Neuronal stem cell (in vitro differentiated cells): ENCODE data around the gene ATAD1.

Source experiments
- DNase-seq: peaks from one replicate; pipeline ENCODE4 v3.0.0-alpha.2; 2013; ENCODE audit warnings: low spot score
- H2AFZ ChIP-seq: one replicate; pipeline ENCODE4 v1.6.1; 2013; ENCODE audit warnings: mild to moderate bottlenecking, low read length, inconsistent platforms
- H2AK5ac ChIP-seq: 2 replicates; pipeline ENCODE4 v1.6.1; 2013; ENCODE audit warnings: low read depth, mild to moderate bottlenecking, inconsistent platforms, low read length, moderate library complexity, mixed read lengths
- H2BK120ac ChIP-seq: 2 replicates; pipeline ENCODE4 v1.6.1; 2013; ENCODE audit warnings: low read depth, mild to moderate bottlenecking, inconsistent platforms, low read length, moderate library complexity, mixed read lengths
- H2BK12ac ChIP-seq: one replicate; pipeline ENCODE4 v1.6.1; 2013; ENCODE audit warnings: low read length, inconsistent platforms
- H2BK15ac ChIP-seq: 2 replicates; pipeline ENCODE4 v1.6.1; 2013; ENCODE audit warnings: mild to moderate bottlenecking, low read length, inconsistent platforms, mixed read lengths
- H2BK5ac ChIP-seq: one replicate; pipeline ENCODE4 v1.6.1; 2013; ENCODE audit warnings: inconsistent platforms, mild to moderate bottlenecking, low read length, moderate library complexity
- H3K14ac ChIP-seq: one replicate; pipeline ENCODE4 v1.6.1; 2013; ENCODE audit warnings: low read length, inconsistent platforms
- H3K18ac ChIP-seq: 2 replicates; pipeline ENCODE4 v1.6.1; 2013; ENCODE audit warnings: low read length, inconsistent platforms
- H3K23ac ChIP-seq: 2 replicates; pipeline ENCODE4 v1.6.1; 2013; ENCODE audit warnings: low read depth, mild to moderate bottlenecking, mixed read lengths, low read length, inconsistent platforms; ENCODE audit not compliant: poor library complexity
- H3K27ac ChIP-seq: replicated peaks from 3 replicates; pipeline ENCODE4 v1.5.1; 2013; ENCODE audit warnings: low read length, inconsistent platforms
- H3K27me3 ChIP-seq, 3 experiments: 2 replicates each; pipeline ENCODE4 v1.6.1; 2013; ENCODE audit warnings: low read length in 3 of 3, mild to moderate bottlenecking in 2 of 3, inconsistent platforms in 1 of 3, low read depth in 1 of 3, mixed read lengths in 1 of 3, moderate library complexity in 1 of 3; ENCODE audit not compliant: control insufficient read depth in 3 of 3, insufficient read depth in 3 of 3
- H3K36me3 ChIP-seq, 2 donors: replicated peaks in 1 of 2; 2 replicates each; pipeline ENCODE4 v1.6.1; 2013; ENCODE audit warnings: low read length in 2 of 2; ENCODE audit not compliant: control insufficient read depth in 2 of 2, insufficient read depth in 2 of 2
- H3K4ac ChIP-seq: 2 replicates; pipeline ENCODE4 v1.6.1; 2013; ENCODE audit warnings: inconsistent platforms, mild to moderate bottlenecking, low read length, moderate library complexity
- H3K4me1 ChIP-seq, 2 donors: 1 replicate in 1 of 2; 2 replicates in 1 of 2; pipeline ENCODE4 v1.6.1; 2013; ENCODE audit warnings: low read length in 2 of 2, low read depth in 1 of 2; ENCODE audit not compliant: control insufficient read depth in 2 of 2, insufficient read depth in 1 of 2
- H3K4me2 ChIP-seq: one replicate; pipeline ENCODE4 v1.6.1; 2013; ENCODE audit warnings: mild to moderate bottlenecking, low read length, inconsistent platforms; ENCODE audit not compliant: insufficient read depth, poor library complexity, severe bottlenecking
- H3K4me3 ChIP-seq, 2 donors: 2 replicates each; pipeline ENCODE4 v1.5.1; 2013; ENCODE audit warnings: low read length in 2 of 2, mild to moderate bottlenecking in 2 of 2, inconsistent platforms in 1 of 2, moderate library complexity in 1 of 2
- H3K79me1 ChIP-seq: one replicate; pipeline ENCODE4 v1.6.1; 2013; ENCODE audit warnings: low read depth, mild to moderate bottlenecking, inconsistent platforms, low read length, moderate library complexity
- H3K9ac ChIP-seq: one replicate; pipeline ENCODE4 v1.6.1; 2013; ENCODE audit warnings: mild to moderate bottlenecking, low read depth, low read length, inconsistent platforms; ENCODE audit not compliant: poor library complexity
- H3K9me3 ChIP-seq, 2 donors: replicated peaks in 1 of 2; 2 replicates each; pipeline versions ENCODE3 to v1.6.1; 2013; ENCODE audit warnings: low read length in 2 of 2, mild to moderate bottlenecking in 2 of 2, inconsistent platforms in 1 of 2, low read depth in 1 of 2, mixed read lengths in 1 of 2, moderate library complexity in 1 of 2; ENCODE audit not compliant: control insufficient read depth in 2 of 2, insufficient read depth in 1 of 2
- H4K8ac ChIP-seq: one replicate; pipeline ENCODE4 v1.6.1; 2013; ENCODE audit warnings: low read depth, mild to moderate bottlenecking, inconsistent platforms, low read length, moderate library complexity
- H4K91ac ChIP-seq: one replicate; pipeline ENCODE4 v1.6.1; 2013; ENCODE audit warnings: low read length, low read depth, mild to moderate bottlenecking, inconsistent platforms; ENCODE audit not compliant: poor library complexity
- WGBS, 2 donors: extraction: QIAGEN DNeasy Blood & Tissue Kit; methylation state at CpG; one replicate each; pipeline ENCODE4 v1.1.7; 2013; ENCODE audit warnings: missing lambda C conversion rate in 2 of 2, mixed read lengths in 1 of 2; ENCODE audit not compliant: insufficient read length in 2 of 2, insufficient replicate concordance in 1 of 2; ENCODE audit errors: extremely low coverage in 2 of 2; 5-methylcytosine and 5-hydroxymethylcytosine counted together

The ATAD1 gene

DNA sequence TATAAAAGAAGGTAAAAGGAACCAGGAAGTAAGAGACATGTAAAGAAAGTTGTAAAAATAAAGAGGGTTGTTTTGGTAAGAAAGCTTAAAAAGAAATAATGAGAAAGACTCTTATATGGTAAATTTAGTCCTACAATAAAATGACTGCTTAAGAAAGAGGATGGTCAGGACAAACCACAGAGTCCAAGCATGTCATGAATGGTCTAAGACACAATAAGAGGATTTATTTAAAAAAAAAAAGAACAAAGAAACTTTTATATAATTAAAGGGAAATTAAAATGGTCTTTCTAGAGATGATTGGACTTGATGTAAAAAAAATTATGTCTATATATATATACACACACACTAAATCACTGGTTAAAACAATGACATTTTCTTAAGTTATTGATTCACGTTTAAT, 18.2 kb downstream of the ATAD1 start:
- H2AK5ac ChIP-seq, result no peak overlapping the region
- H3K14ac ChIP-seq, result no peak overlapping the region
- no peak overlapping the region for H3K23ac ChIP-seq
- no peaks in the 10 kb centered on the region for H3K27me3 ChIP-seq
- H3K27ac ChIP-seq, result no peak overlapping the region
- no peak overlapping the region for H2BK5ac ChIP-seq
- H3K4me3 ChIP-seq, result no peak overlapping the region
- no peak overlapping the region for H2BK15ac ChIP-seq
- peaks cover 6 to 97% of the 10 kb centered on the region in 2 donors for H3K36me3 ChIP-seq
- H3K4me1 ChIP-seq, result no peaks in the 10 kb centered on the region
- no peaks in the 10 kb centered on the region for H3K79me1 ChIP-seq
- H2BK120ac ChIP-seq, result no peak overlapping the region
- no peak overlapping the region for H3K18ac ChIP-seq
- no peak overlapping the region for H2AFZ ChIP-seq
- no peak overlapping the region for H2BK12ac ChIP-seq
- no peak overlapping the region for H4K91ac ChIP-seq
- H3K9me3 ChIP-seq, result peaks cover 5 to 66% of the 10 kb centered on the region in 2 donors
- no peak overlapping the region for H3K4me2 ChIP-seq
- H3K4ac ChIP-seq, result no peak overlapping the region
- H4K8ac ChIP-seq, result no peak overlapping the region
- no CpG with 5 or more reads among the region's 1 CpG for WGBS, 2 donors
- no peak overlapping the region for H3K9ac ChIP-seq
- DNase-seq, result no peak

DNA sequence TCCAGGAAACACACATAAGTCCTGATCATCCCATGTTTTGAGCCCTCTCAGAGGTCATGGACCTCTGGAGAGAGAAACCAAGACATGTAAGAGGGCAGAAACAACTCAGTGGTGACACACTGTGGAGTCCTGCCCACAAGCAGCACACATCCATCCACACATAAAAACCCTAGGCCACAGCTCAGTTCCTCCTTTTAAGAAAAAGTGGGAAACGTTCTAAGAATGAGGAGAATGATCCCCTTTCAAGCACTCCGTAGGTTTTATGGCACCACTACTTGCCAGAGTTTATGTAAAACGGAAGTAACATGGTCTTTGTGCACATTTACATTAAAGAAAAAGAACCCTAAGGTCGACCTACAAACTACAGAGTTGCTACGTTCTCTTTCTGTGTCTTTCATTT, 19.9 kb downstream of the ATAD1 start:
- no peak for DNase-seq
- H4K8ac ChIP-seq, result no peak overlapping the region
- H2BK5ac ChIP-seq, result no peak overlapping the region
- no peak overlapping the region for H3K14ac ChIP-seq
- no CpG with 5 or more reads among the region's 5 CpGs for WGBS, 2 donors
- no peak overlapping the region for H3K9ac ChIP-seq
- no peaks in the 10 kb centered on the region for H3K27me3 ChIP-seq
- no peaks in the 10 kb centered on the region for H3K79me1 ChIP-seq
- H3K9me3 ChIP-seq, result peaks cover 5 to 55% of the 10 kb centered on the region in 2 donors
- peaks cover 3 to 97% of the 10 kb centered on the region in 2 donors for H3K36me3 ChIP-seq
- no peak overlapping the region for H3K4ac ChIP-seq
- no peak overlapping the region for H3K23ac ChIP-seq
- no peak overlapping the region for H3K27ac ChIP-seq
- H2BK15ac ChIP-seq, result no peak overlapping the region
- H2AFZ ChIP-seq, result no peak overlapping the region
- H2BK120ac ChIP-seq, result no peak overlapping the region
- H2AK5ac ChIP-seq, result no peak overlapping the region
- H3K18ac ChIP-seq, result no peak overlapping the region
- H4K91ac ChIP-seq, result no peak overlapping the region
- no peaks in the 10 kb centered on the region for H3K4me1 ChIP-seq
- H3K4me3 ChIP-seq, result no peak overlapping the region
- H3K4me2 ChIP-seq, result no peak overlapping the region
- no peak overlapping the region for H2BK12ac ChIP-seq

DNA sequence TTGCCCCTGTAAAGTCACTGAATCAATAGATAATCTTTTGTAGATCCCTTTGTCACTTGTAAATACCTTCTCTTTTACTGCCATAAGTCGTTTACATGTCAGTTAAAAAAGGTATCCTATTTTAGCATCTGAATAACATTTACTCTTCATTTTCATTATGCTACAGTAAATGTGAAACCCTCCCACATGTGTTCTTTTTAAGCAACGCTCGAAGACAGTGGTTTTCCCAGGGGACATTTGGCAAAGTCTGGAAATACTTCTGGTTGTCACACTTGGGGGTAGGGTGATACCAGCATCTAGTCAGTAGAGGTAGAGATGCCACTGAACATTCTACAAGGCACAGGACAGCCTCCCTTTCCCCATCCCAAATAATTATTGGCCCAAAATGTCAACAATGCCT, 23.7 kb downstream of the ATAD1 start:
- Histone ChIP-seq H3K4me2 (no peak overlapping the region), H3K9me3 (peaks cover under 1 to 19% of the 10 kb centered on the region in 2 donors), H2BK120ac (no peak overlapping the region), H2AFZ (no peak overlapping the region), H3K9ac (no peak overlapping the region), H2BK15ac (no peak overlapping the region), H2BK12ac (no peak overlapping the region), H3K36me3 (peaks cover 6 to 96% of the 10 kb centered on the region in 2 donors), H3K4me1 (no peaks in the 10 kb centered on the region), H2BK5ac (no peak overlapping the region), H3K27ac (no peak overlapping the region), H4K8ac (no peak overlapping the region), H4K91ac (no peak overlapping the region), H3K4ac (no peak overlapping the region), H3K23ac (no peak overlapping the region), H3K14ac (no peak overlapping the region), H3K4me3 (no peak overlapping the region), H3K27me3 (no peaks in the 10 kb centered on the region), H3K79me1 (no peaks in the 10 kb centered on the region), H2AK5ac (no peak overlapping the region), H3K18ac (no peak overlapping the region)
- DNase-seq, result no peak
- no CpG with 5 or more reads among the region's 3 CpGs for WGBS, 2 donors

DNA sequence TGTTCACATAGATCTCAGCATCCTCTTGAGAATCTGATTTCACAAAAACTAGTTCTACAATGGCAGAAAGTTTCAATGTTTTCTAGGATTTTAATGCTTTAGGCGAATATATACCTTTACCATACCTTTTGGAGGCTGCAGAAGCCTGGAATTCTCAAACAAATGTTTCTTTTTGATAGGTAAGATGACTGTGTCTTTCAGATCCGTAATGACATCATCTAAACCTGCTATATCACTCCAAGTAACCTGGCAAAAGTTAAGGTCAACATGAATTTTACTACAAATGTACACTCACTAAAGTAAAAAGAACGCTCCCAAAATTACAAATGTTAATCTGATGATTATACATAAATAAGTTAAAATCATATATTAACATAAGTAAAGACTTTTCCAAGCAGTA, 27.8 kb downstream of the ATAD1 start:
- no peak overlapping the region for H2BK120ac ChIP-seq
- no peaks in the 10 kb centered on the region for H3K79me1 ChIP-seq
- no CpG with 5 or more reads among the region's 3 CpGs for WGBS, 2 donors
- no peak overlapping the region for H4K91ac ChIP-seq
- peaks cover 5 to 89% of the 10 kb centered on the region in 2 donors for H3K36me3 ChIP-seq
- no peak overlapping the region for H3K14ac ChIP-seq
- no peak overlapping the region for H2BK15ac ChIP-seq
- no peak overlapping the region for H2BK12ac ChIP-seq
- H3K9ac ChIP-seq, result no peak overlapping the region
- H3K4me1 ChIP-seq, result no peaks in the 10 kb centered on the region
- no peak overlapping the region for H2AFZ ChIP-seq
- no peak overlapping the region for H3K4me3 ChIP-seq
- no peak overlapping the region for H2AK5ac ChIP-seq
- H4K8ac ChIP-seq, result no peak overlapping the region
- no peak overlapping the region for H3K4ac ChIP-seq
- no peak overlapping the region for H3K4me2 ChIP-seq
- H3K18ac ChIP-seq, result no peak overlapping the region
- DNase-seq, result no peak
- H3K23ac ChIP-seq, result no peak overlapping the region
- no peak overlapping the region for H3K27ac ChIP-seq
- no peak overlapping the region for H2BK5ac ChIP-seq
- no peaks in the 10 kb centered on the region for H3K27me3 ChIP-seq
- no peaks in the 10 kb centered on the region for H3K9me3 ChIP-seq
